NCI-H1048 (cell line): ENCODE results near the gene CDK5RAP2.
"Not testable (repeated sequence)": the region's sequence is repeated elsewhere in the genome, so short reads cannot be mapped to it uniquely, and the experiment has no call there.

Experiments used
- DNase-seq: peaks from one replicate; lab custom pipeline; 2025; lab: John Stamatoyannopoulos, UW

The CDK5RAP2 gene

GRCh38 chr9:120513825-120514396 is 66.1 kb downstream of the CDK5RAP2 start:
- DNase-seq = no peak

GRCh38 chr9:120510816-120511215 is 69.2 kb downstream of the CDK5RAP2 start:
- no peak for DNase-seq

GRCh38 chr9:120507936-120508510 is 71.9 kb downstream of the CDK5RAP2 start:
- DNase-seq = no peak

- no peak for DNase-seq
Observed at GRCh38 chr9:120505186-120505585, 74.8 kb downstream of the CDK5RAP2 start.

GRCh38 chr9:120500733-120501132 is 79.2 kb downstream of the CDK5RAP2 start:
- DNase-seq = no peak

- DNase-seq = not testable (repeated sequence)
Observed at GRCh38 chr9:120497865-120498264, 82.1 kb downstream of the CDK5RAP2 start.

GRCh38 chr9:120496438-120496837 is 83.5 kb downstream of the CDK5RAP2 start:
- not testable (repeated sequence) for DNase-seq

GRCh38 chr9:120490888-120491595 is 88.9 kb downstream of the CDK5RAP2 start:
- DNase-seq = no peak

- no peak for DNase-seq
Observed at GRCh38 chr9:120486835-120487234, 93.1 kb downstream of the CDK5RAP2 start.

- no peak for DNase-seq
Observed at GRCh38 chr9:120486347-120486746, 93.6 kb downstream of the CDK5RAP2 start.

GRCh38 chr9:120485788-120486187 is 94.2 kb downstream of the CDK5RAP2 start:
- DNase-seq = no peak

- no peak for DNase-seq
Observed at GRCh38 chr9:120484162-120484561, 95.8 kb downstream of the CDK5RAP2 start.

- DNase-seq = no peak
Observed at GRCh38 chr9:120482424-120483186, 97.4 kb downstream of the CDK5RAP2 start.

- DNase-seq = no peak
Observed at GRCh38 chr9:120481846-120482245, 98.1 kb downstream of the CDK5RAP2 start.

- no peak for DNase-seq
Observed at GRCh38 chr9:120481248-120481647, 98.7 kb downstream of the CDK5RAP2 start.

- no peak for DNase-seq
Observed at GRCh38 chr9:120480707-120481106, 99.3 kb downstream of the CDK5RAP2 start.

- no peak for DNase-seq
Observed at GRCh38 chr9:120478208-120478607, 101.8 kb downstream of the CDK5RAP2 start.

- no peak for DNase-seq
Observed at GRCh38 chr9:120477534-120478001, 102.4 kb downstream of the CDK5RAP2 start.

- no peak for DNase-seq
Observed at GRCh38 chr9:120475341-120475740, 104.6 kb downstream of the CDK5RAP2 start.

GRCh38 chr9:120474591-120475243 is 105.2 kb downstream of the CDK5RAP2 start:
- DNase-seq = no peak

GRCh38 chr9:120473608-120474007 is 106.4 kb downstream of the CDK5RAP2 start:
- DNase-seq = no peak
